ENCODE data around the gene ACSBG1.

Gene ACSBG1

GRCh38 chr15:78239811-78240210 is 5.4 kb upstream of the ACSBG1 start:
- no peak overlapping the region for H3K27ac ChIP-seq
- ChIA-PET POLR2A (ENCODE audit: low non-redundant PET) (interaction anchor here (0.9 kb wide), 1 partner anchor 60 kb away, joined by 5 read pairs; the partner anchor contains the start of gene SKIC8), CTCF (interaction anchor here (0.7 to 4.8 kb wide), 12 partner anchors 22 to 281 kb away, joined by 3 to 29 read pairs (median 4); partner anchors contain the start of gene CIB2)
- no peak for DNase-seq (ENCODE audit: low spot score)
- TF ChIP-seq, protein P1, sequence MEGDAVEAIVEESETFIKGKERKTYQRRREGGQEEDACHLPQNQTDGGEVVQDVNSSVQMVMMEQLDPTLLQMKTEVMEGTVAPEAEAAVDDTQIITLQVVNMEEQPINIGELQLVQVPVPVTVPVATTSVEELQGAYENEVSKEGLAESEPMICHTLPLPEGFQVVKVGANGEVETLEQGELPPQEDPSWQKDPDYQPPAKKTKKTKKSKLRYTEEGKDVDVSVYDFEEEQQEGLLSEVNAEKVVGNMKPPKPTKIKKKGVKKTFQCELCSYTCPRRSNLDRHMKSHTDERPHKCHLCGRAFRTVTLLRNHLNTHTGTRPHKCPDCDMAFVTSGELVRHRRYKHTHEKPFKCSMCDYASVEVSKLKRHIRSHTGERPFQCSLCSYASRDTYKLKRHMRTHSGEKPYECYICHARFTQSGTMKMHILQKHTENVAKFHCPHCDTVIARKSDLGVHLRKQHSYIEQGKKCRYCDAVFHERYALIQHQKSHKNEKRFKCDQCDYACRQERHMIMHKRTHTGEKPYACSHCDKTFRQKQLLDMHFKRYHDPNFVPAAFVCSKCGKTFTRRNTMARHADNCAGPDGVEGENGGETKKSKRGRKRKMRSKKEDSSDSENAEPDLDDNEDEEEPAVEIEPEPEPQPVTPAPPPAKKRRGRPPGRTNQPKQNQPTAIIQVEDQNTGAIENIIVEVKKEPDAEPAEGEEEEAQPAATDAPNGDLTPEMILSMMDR (conservative IDR thresholded peaks at IDR 0.05; ENCODE audit: low read depth) = no peak

DNA sequence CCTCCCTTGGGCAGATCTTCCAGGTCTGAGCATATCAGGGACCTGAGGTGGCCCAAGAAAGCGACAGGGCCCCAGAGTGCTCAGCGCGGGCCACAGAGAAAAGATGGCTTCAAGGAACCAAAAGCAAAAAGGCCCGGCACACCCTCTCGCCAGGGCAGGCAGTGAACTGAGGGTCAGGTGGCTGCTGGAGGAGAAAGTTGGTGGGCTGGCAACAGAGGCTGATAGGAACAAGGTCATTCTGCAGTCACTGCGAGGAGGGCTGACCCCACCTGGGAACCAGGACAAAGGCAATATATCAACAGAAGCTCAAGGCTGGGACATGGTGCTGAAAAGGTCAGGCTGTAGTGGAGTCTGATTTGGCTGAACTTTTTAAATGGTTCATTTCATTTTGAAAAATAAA is 2.8 kb upstream of the ACSBG1 start:
- ChIA-PET CTCF (interaction anchor here (0.6 to 1.1 kb wide), 3 partner anchors 129 to 1166 kb away, joined by 3 to 5 read pairs (median 4); partner anchors contain the start of gene TSPAN3), POLR2A (ENCODE audit: low non-redundant PET) (no interaction called here)
- DNase-seq (ENCODE audit: low spot score) = no peak
- TF ChIP-seq, protein P1 (conservative IDR thresholded peaks at IDR 0.05; ENCODE audit: low read depth) = no peak
- H3K27ac ChIP-seq = no peak overlapping the region

DNA sequence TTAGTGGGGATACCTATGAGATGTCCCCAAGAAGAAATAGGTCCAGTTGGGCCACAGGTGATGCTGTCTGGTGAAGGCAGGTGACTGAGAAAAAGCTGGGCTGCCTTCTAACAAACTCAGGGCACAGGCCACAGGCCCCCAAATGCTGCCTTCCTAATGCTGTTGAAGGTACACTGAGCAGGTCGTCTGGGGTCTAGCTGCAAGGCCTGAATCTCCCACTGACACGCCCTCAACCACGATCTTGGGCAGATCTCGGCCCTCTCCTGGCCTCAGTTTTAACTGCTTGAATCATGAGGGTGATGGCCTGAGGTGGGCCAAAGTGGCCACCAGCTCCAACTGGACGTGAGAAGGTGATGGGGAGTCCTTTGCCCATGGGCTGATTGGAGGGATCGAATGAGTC is 2.1 kb upstream of the ACSBG1 start:
- H3K27ac ChIP-seq = no peak overlapping the region
- ChIA-PET POLR2A (ENCODE audit: low non-redundant PET) (no interaction called here), CTCF (interaction anchor here (1.1 kb wide), 1 partner anchor 128 kb away, joined by 4 read pairs; no protein-coding TSS in a partner anchor)
- TF ChIP-seq, protein P1 (conservative IDR thresholded peaks at IDR 0.05; ENCODE audit: low read depth) = no peak
- no peak for DNase-seq (ENCODE audit: low spot score)

DNA sequence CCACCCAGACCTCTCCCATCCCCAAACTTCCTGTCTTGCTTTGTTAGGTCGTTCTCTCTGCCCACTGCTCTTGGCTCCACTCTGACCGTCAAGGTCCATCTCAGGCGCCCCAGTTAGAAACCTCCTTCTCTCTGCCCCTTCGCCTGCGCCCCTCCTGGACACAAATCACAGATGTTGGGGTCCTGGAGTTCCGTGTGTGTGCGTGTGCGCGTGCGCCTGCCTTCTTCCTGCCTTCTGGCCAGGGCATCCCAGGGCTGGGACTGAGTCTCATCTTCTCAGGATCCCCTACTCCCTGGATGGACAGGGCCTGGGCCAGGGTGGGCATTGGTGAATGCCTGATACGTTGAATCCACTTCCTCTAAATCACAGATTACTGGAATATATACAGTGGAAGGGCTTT is 869 bp downstream of the ACSBG1 start:
- no peak overlapping the region for H3K27ac ChIP-seq
- ChIA-PET POLR2A (ENCODE audit: low non-redundant PET) (no interaction called here), CTCF (no interaction called here)
- no peak for DNase-seq (ENCODE audit: low spot score)
- TF ChIP-seq, protein P1 (conservative IDR thresholded peaks at IDR 0.05; ENCODE audit: low read depth) = no peak

GRCh38 chr15:78232951-78233350 is 1.4 kb downstream of the ACSBG1 start:
- CTCF ChIA-PET = no interaction called here
- POLR2A ChIA-PET (ENCODE audit: low non-redundant PET) = no interaction called here
- DNase-seq (ENCODE audit: low spot score) = no peak
- H3K27ac ChIP-seq = no peak overlapping the region
- TF ChIP-seq, protein P1 (conservative IDR thresholded peaks at IDR 0.05; ENCODE audit: low read depth) = no peak

DNA sequence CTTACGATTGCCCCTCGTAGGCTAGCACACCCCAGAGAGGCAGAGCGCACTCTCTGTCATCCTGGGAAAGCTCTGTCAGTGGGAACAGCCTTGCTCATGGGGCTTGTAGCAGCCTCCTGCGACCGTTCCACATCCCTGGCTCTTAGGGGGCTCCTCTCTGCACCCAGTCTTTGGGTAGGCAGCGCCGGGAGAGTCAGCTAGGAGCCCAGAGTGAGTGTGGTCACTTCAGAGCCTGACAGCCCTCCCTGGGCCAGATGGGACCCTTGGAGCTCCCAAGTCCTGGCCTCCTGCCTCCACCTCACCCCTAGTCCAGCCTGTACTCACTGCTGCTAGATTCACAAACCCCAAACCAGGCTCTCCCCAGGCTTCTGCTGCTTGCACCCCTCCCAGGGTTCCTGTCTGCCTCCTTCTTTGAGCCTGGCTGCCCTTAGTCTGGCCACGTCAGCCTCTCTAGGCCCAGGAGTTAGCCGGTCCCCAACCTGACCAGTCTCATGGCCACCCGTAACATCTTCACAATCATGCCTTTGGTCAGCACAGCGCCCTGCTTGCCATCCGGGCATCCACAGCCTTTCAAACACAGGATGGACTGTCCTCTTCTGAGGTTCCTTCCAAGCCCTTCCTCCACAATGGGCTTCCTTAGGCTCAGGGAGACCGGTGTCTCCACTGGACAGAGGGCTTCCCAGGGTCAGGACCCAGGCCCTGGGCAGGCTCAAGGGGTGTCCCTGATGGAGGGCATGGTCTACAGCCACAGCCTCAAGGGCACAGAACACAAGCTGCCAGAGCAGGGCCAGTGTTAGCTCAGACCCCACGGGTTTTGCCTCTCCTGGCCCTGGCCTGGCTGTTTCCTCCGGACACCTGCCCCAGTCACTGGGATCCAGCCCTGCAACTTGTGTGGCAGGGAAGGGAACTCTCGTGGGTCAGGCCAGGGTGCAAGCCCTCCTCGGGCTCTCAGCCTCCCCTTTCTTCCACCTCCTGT is 4.6 kb downstream of the ACSBG1 start:
- H3K27ac ChIP-seq = no peak overlapping the region
- ChIA-PET CTCF (no interaction called here), POLR2A (ENCODE audit: low non-redundant PET) (no interaction called here)
- no peak for DNase-seq (ENCODE audit: low spot score)
- TF ChIP-seq, protein P1 (conservative IDR thresholded peaks at IDR 0.05; ENCODE audit: low read depth) = no peak

Data from RWPE1 (cell line).